Gastroesophageal sphincter (tissue), 4 donors: ENCODE results near the gene ST7. TPM values are rescaled to one million over a fixed set of nuclear protein-coding genes. Genes with fewer than 3 reads are reported as not detected.
A peak's percentile ranks its signal among the peaks of the same experiment; 100 is the strongest.
"Not testable (repeated sequence)": the region's sequence is repeated elsewhere in the genome, so short reads cannot be mapped to it uniquely, and the experiment has no call there.

Experiments used
- ATAC-seq: fragments of 150-250 bp; one replicate; pipeline ENCODE4 v1.9.1; 2016; ENCODE audit warnings: mild to moderate bottlenecking, moderate library complexity
- H3K27ac ChIP-seq, 4 donors: fragments of 200-600 bp; sonication (generic) in 3 of 4; 1 replicate in 3 of 4; 2 replicates in 1 of 4; pipeline ENCODE4 v1.5.1; 2016 to 2019
- H3K27me3 ChIP-seq: fragments of 200-600 bp; sonication (generic); one replicate; pipeline ENCODE4 v1.5.1; 2019
- H3K36me3 ChIP-seq, 2 donors: fragments of 200-600 bp; sonication (generic); one replicate each; pipeline ENCODE4 v1.5.1; 2019; ENCODE audit warnings: control low read depth in 1 of 2
- H3K4me1 ChIP-seq, 3 donors: fragments of 200-600 bp; sonication (generic); 1 replicate in 2 of 3; 2 replicates in 1 of 3; pipeline ENCODE4 v1.5.1; 2016 to 2019; ENCODE audit warnings: control low read depth in 2 of 3
- H3K4me3 ChIP-seq, 2 donors: fragments of 200-600 bp; sonication (generic); one replicate each; pipeline ENCODE4 v1.5.1; 2019; ENCODE audit warnings: mild to moderate bottlenecking in 1 of 2, moderate library complexity in 1 of 2
- H3K9me3 ChIP-seq, 3 donors: fragments of 200-600 bp; sonication (generic); one replicate each; pipeline ENCODE4 v1.5.1; 2017 to 2019; ENCODE audit warnings: control low read depth in 2 of 3
- EP300 ChIP-seq: sonication (generic); formaldehyde crosslinking; IDR thresholded peaks from one replicate; pipeline ENCODE4 v1.6.1; 2017; ENCODE audit warnings: antibody characterized with exemption, mild to moderate bottlenecking
- POLR2A ChIP-seq, 2 donors: fragments of 450-650 bp; IDR thresholded peaks; one replicate each; pipeline ENCODE4 v1.6.1; 2017; ENCODE audit warnings: antibody characterized with exemption in 2 of 2, mild to moderate bottlenecking in 2 of 2, moderate library complexity in 1 of 2
- POLR2AphosphoS5 ChIP-seq: sonication (generic); formaldehyde crosslinking; IDR thresholded peaks from one replicate; pipeline ENCODE4 v1.6.1; 2017; ENCODE audit warnings: antibody characterized with exemption
- WGBS, 2 donors: methylation state at CpG; one replicate each; pipeline ENCODE4 v1.1.5; 2018; ENCODE audit warnings: low coverage in 1 of 2; 5-methylcytosine and 5-hydroxymethylcytosine counted together
- total RNA-seq, 4 donors: library from RNA; depleted of rRNA; stranded (reverse); fragments of >200 nt; gene quantifications; one replicate each; pipeline ENCODE4 v1.1.0, GENCODE V29; 2016
- TF ChIP-seq, protein P1 (sequence below), 4 experiments: fragments of 200-600 bp in 2 of 4; fragments of 450-650 bp in 2 of 4; sonication (generic) in 1 of 4; IDR thresholded peaks; one replicate each; pipeline ENCODE4 v1.5.1; 2017 to 2019; ENCODE audit warnings: antibody characterized with exemption in 4 of 4, mild to moderate bottlenecking in 2 of 4, moderate library complexity in 2 of 4

Gene ST7
- total RNA-seq, 4 donors from 2014 or later: 19.1 to 43.9 (median 24.2) TPM

- Histone ChIP-seq H3K4me1 (no peaks in the 10 kb centered on the region), H3K36me3 (no peaks in the 10 kb centered on the region), H3K27me3 (no peaks in the 10 kb centered on the region), H3K9me3 (no peaks in the 10 kb centered on the region), H3K27ac (no peak overlapping the region), H3K4me3 (no peak overlapping the region)
- ATAC-seq: no peak
- 100% methylated on average over 1 to 2 of the region's 2 CpGs for WGBS, 2 donors
- TF ChIP-seq, protein P1, sequence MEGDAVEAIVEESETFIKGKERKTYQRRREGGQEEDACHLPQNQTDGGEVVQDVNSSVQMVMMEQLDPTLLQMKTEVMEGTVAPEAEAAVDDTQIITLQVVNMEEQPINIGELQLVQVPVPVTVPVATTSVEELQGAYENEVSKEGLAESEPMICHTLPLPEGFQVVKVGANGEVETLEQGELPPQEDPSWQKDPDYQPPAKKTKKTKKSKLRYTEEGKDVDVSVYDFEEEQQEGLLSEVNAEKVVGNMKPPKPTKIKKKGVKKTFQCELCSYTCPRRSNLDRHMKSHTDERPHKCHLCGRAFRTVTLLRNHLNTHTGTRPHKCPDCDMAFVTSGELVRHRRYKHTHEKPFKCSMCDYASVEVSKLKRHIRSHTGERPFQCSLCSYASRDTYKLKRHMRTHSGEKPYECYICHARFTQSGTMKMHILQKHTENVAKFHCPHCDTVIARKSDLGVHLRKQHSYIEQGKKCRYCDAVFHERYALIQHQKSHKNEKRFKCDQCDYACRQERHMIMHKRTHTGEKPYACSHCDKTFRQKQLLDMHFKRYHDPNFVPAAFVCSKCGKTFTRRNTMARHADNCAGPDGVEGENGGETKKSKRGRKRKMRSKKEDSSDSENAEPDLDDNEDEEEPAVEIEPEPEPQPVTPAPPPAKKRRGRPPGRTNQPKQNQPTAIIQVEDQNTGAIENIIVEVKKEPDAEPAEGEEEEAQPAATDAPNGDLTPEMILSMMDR (IDR thresholded peaks at IDR 0.05): no peak
- TF ChIP-seq POLR2A (IDR thresholded peaks at IDR 0.05) (no peak), POLR2AphosphoS5 (no peak), EP300 (no peak)
These were observed 163.9 kb downstream of the ST7 start for GRCh38 chr7:117117172-117117571.

- TF ChIP-seq, protein P1 (IDR thresholded peaks at IDR 0.05): no peak
- TF ChIP-seq POLR2A (IDR thresholded peaks at IDR 0.05): no peak
- no peak for TF ChIP-seq EP300
- no peak for TF ChIP-seq POLR2AphosphoS5
- Histone ChIP-seq H3K27me3 (no peaks in the 10 kb centered on the region), H3K4me3 (no peak overlapping the region), H3K9me3 (no peaks in the 10 kb centered on the region), H3K4me1 (peaks cover 0 to 6% (median 0%) of the 10 kb centered on the region in 3 donors), H3K36me3 (no peaks in the 10 kb centered on the region), H3K27ac (no peak overlapping the region)
- ATAC-seq: no peak
- 61 to 71% methylated on average over 3 to 4 of the region's 4 CpGs for WGBS, 2 donors
These were observed 165.4 kb downstream of the ST7 start for GRCh38 chr7:117118579-117119180.

- WGBS, 2 donors: 14 to 16% methylated on average over 7 of the region's 7 CpGs
- Histone ChIP-seq H3K9me3 (no peaks in the 10 kb centered on the region), H3K4me1 (peaks cover 2 to 9% (median 3%) of the 10 kb centered on the region in 3 donors), H3K4me3 (no peak overlapping the region), H3K36me3 (no peaks in the 10 kb centered on the region), H3K27ac (no peak overlapping the region), H3K27me3 (no peaks in the 10 kb centered on the region)
- TF ChIP-seq, protein P1 (IDR thresholded peaks at IDR 0.05): peak; percentile 83 to 89 (median 84)
- no peak for TF ChIP-seq POLR2A (IDR thresholded peaks at IDR 0.05)
- peak; percentile 28 for ATAC-seq
These were observed 166.1 kb downstream of the ST7 start for GRCh38 chr7:117119192-117119924.

DNA sequence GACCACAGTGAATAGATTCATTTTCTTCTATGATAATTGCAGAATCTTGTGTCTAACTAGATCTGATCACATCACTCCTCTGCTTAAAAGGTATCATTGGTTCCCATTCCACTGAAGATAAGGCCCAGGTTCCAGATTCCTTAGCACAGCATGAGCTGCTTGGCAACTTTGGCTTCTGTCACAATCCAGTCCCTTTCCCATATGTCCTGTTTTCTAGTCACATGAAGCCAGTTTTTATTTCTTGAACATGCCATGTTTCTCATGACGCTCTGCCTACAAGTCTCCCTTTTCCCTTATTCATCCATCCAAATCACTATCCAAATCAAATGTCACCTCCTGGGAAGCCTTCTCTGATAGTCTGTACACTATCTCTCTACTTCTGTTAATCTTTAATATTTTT lies 167.0 kb downstream of the ST7 start:
- H3K9me3 ChIP-seq, H3K36me3 ChIP-seq, ATAC-seq, H3K27me3 ChIP-seq, H3K27ac ChIP-seq, H3K4me3 ChIP-seq: not testable (repeated sequence)
- WGBS, 2 donors: 94 to 100% methylated on average over 1 of the region's 1 CpG
- peaks cover 7 to 18% (median 7%) of the 10 kb centered on the region in 3 donors for H3K4me1 ChIP-seq

DNA sequence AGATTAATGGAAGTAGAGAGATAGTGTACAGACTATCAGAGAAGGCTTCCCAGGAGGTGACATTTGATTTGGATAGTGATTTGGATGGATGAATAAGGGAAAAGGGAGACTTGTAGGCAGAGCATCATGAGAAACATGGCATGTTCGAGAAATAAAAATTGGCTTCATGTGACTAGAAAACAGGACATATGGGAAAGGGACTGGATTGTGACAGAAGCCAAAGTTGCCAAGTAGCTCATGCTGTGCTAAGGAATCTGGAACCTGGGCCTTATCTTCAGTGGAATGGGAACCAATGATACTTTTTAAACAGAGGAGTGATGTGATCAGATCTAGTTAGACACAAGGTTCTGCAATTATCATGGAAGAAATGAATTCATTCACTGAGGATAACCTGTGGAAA lies 168.7 kb downstream of the ST7 start:
- not testable (repeated sequence) for H3K36me3 ChIP-seq, H3K27ac ChIP-seq, H3K27me3 ChIP-seq, H3K4me3 ChIP-seq, H3K9me3 ChIP-seq, ATAC-seq
- WGBS, 2 donors: 100% methylated on average over 1 of the region's 1 CpG
- H3K4me1 ChIP-seq: peaks cover 7 to 18% (median 7%) of the 10 kb centered on the region in 3 donors

GRCh38 chr7:117122536-117122935 lies 169.2 kb downstream of the ST7 start:
- TF ChIP-seq POLR2A (IDR thresholded peaks at IDR 0.05) (no peak), EP300 (no peak), POLR2AphosphoS5 (no peak)
- TF ChIP-seq, protein P1 (IDR thresholded peaks at IDR 0.05): no peak
- ATAC-seq: no peak

More at GRCh38 chr7:117122536-117122935, 169.2 kb downstream of the ST7 start:
- peaks cover 7 to 18% (median 7%) of the 10 kb centered on the region in 3 donors for H3K4me1 ChIP-seq
- H3K27ac ChIP-seq: no peak overlapping the region
- H3K36me3 ChIP-seq: no peaks in the 10 kb centered on the region
- no peaks in the 10 kb centered on the region for H3K9me3 ChIP-seq
- no peak overlapping the region for H3K4me3 ChIP-seq
- H3K27me3 ChIP-seq: no peaks in the 10 kb centered on the region
